NOMO-1 treated with dmso at 0.1 percent for 144 hours (cell line): ENCODE measurements around the gene GASK1A.
"Not testable (repeated sequence)": the region's sequence is repeated elsewhere in the genome, so short reads cannot be mapped to it uniquely, and the experiment has no call there.

ENCODE experiments used
- DNase-seq: peaks from one replicate; lab custom pipeline; 2025; ENCODE audit not compliant: unreplicated experiment; lab: John Stamatoyannopoulos, UW

The GASK1A gene

GRCh38 chr3:43030162-43030935 lies 51.2 kb downstream of the GASK1A start:
- no peak for DNase-seq

GRCh38 chr3:43031485-43031884 lies 52.4 kb downstream of the GASK1A start:
- DNase-seq: peak; percentile 54

GRCh38 chr3:43031889-43032545 lies 52.9 kb downstream of the GASK1A start:
- DNase-seq: no peak

GRCh38 chr3:43032646-43033628 lies 53.8 kb downstream of the GASK1A start:
- DNase-seq: no peak

- DNase-seq: no peak
These were observed 55.1 kb downstream of the GASK1A start for GRCh38 chr3:43034200-43034599.

GRCh38 chr3:43034911-43035310 lies 55.8 kb downstream of the GASK1A start:
- DNase-seq: no peak

- no peak for DNase-seq
These were observed 56.8 kb downstream of the GASK1A start for GRCh38 chr3:43035801-43036365.

- DNase-seq: no peak
These were observed 57.7 kb downstream of the GASK1A start for GRCh38 chr3:43036621-43037423.

- no peak for DNase-seq
These were observed 58.9 kb downstream of the GASK1A start for GRCh38 chr3:43038010-43038409.

- DNase-seq: no peak
These were observed 62.4 kb downstream of the GASK1A start for GRCh38 chr3:43041517-43041916.

GRCh38 chr3:43043071-43043766 lies 64.1 kb downstream of the GASK1A start:
- DNase-seq: no peak

GRCh38 chr3:43043793-43044192 lies 64.7 kb downstream of the GASK1A start:
- DNase-seq: no peak

- DNase-seq: not testable (repeated sequence)
These were observed 66.0 kb downstream of the GASK1A start for GRCh38 chr3:43045079-43045478.

- no peak for DNase-seq
These were observed 67.5 kb downstream of the GASK1A start for GRCh38 chr3:43046583-43046982.

GRCh38 chr3:43048470-43048869 lies 69.4 kb downstream of the GASK1A start:
- DNase-seq: no peak

- DNase-seq: no peak
These were observed 74.2 kb downstream of the GASK1A start for GRCh38 chr3:43053291-43053690.

- no peak for DNase-seq
These were observed 75.6 kb downstream of the GASK1A start for GRCh38 chr3:43054754-43055153.

- DNase-seq: no peak
These were observed 76.3 kb downstream of the GASK1A start for GRCh38 chr3:43055393-43055792.
